Endodermal cell (in vitro differentiated cells): ENCODE measurements around the gene TRIM50. TPM values are rescaled to one million over a fixed set of nuclear protein-coding genes. Genes with fewer than 3 reads are reported as not detected.
A peak's percentile ranks its signal among the peaks of the same experiment; 100 is the strongest.
"Not testable (repeated sequence)": the region's sequence is repeated elsewhere in the genome, so short reads cannot be mapped to it uniquely, and the experiment has no call there.

ENCODE experiments used
- DNase-seq: peaks from one replicate; pipeline ENCODE4 v3.0.0-alpha.2; 2017
- H3K27ac ChIP-seq: 2 replicates; pipeline ENCODE4 v1.5.1; 2013; ENCODE audit warnings: mild to moderate bottlenecking, low read depth, low read length, moderate library complexity
- H3K27me3 ChIP-seq: 2 replicates; pipeline ENCODE4 v1.6.1; 2013; ENCODE audit warnings: mild to moderate bottlenecking, low read length, moderate library complexity; ENCODE audit not compliant: insufficient read depth, control insufficient read depth, poor library complexity, severe bottlenecking
- H3K36me3 ChIP-seq: 2 replicates; pipeline ENCODE4 v1.7.0; 2013; ENCODE audit warnings: mild to moderate bottlenecking, low read length, moderate library complexity; ENCODE audit not compliant: control insufficient read depth, insufficient read depth
- H3K4me1 ChIP-seq: one replicate; pipeline ENCODE4 v1.7.0; 2013; ENCODE audit warnings: low read length; ENCODE audit not compliant: control insufficient read depth, insufficient read depth
- H3K4me3 ChIP-seq: 2 replicates; pipeline ENCODE4 v1.5.1; 2013; ENCODE audit warnings: mild to moderate bottlenecking, low read length, moderate library complexity
- H3K9ac ChIP-seq: 2 replicates; pipeline ENCODE4 v1.6.1; 2013; ENCODE audit warnings: mild to moderate bottlenecking, low read length, moderate library complexity; ENCODE audit not compliant: poor library complexity, severe bottlenecking; ENCODE audit errors: extremely low read depth
- H3K9me3 ChIP-seq: 2 replicates; pipeline ENCODE4 v1.6.1; 2013; ENCODE audit warnings: mild to moderate bottlenecking, low read length, moderate library complexity; ENCODE audit not compliant: control insufficient read depth
- H3K27ac Mint-ChIP-seq: 2 replicates; pipeline ENCODE4 v1.8.0; 2020; ENCODE audit warnings: mixed read lengths
- H3K27me3 Mint-ChIP-seq: 2 replicates; pipeline ENCODE4 v1.8.0; 2021; ENCODE audit warnings: mild to moderate bottlenecking, mixed read lengths; ENCODE audit not compliant: insufficient read depth
- H3K36me3 Mint-ChIP-seq: 2 replicates; pipeline ENCODE4 v1.8.0; 2020; ENCODE audit warnings: low read depth, mixed read lengths
- H3K4me1 Mint-ChIP-seq: 2 replicates; pipeline ENCODE4 v1.8.0; 2020; ENCODE audit warnings: mixed read lengths
- H3K4me3 Mint-ChIP-seq: 2 replicates; pipeline ENCODE4 v1.8.0; 2020; ENCODE audit warnings: mild to moderate bottlenecking, moderate library complexity, mixed read lengths
- H3K9me3 Mint-ChIP-seq: 2 replicates; pipeline ENCODE4 v1.8.0; 2020; ENCODE audit warnings: mild to moderate bottlenecking, mixed read lengths
- CTCF ChIP-seq: fragments of 200-600 bp; sonication (generic); conservative IDR thresholded peaks from 2 replicates; pipeline ENCODE4 v1.5.0; 2021; ENCODE audit warnings: antibody characterized with exemption, mild to moderate bottlenecking
- WGBS, 2 experiments: methylation state at CpG; one replicate each; pipeline versions ENCODE4 v1.1.5 to v1.1.7; 2013; ENCODE audit warnings: missing lambda C conversion rate in 2 of 2, mixed read lengths in 1 of 2; ENCODE audit not compliant: insufficient coverage in 1 of 2, insufficient read length in 1 of 2; 5-methylcytosine and 5-hydroxymethylcytosine counted together
- total RNA-seq, 2 donors: library from RNA; stranded (reverse); fragmentation: NEBNext Ultra II Directional in 1 of 2; extraction: Animal tissue kit (Norgen Biotek cat#: 25700) in 1 of 2; gene quantifications; 2 replicates in 1 of 2; 3 replicates in 1 of 2; pipeline ENCODE4 v1.2.1, GENCODE V29; 2021

TRIM50 gene
- total RNA-seq, 2 donors from 2014 or later = 0.24 to 0.33 TPM

DNA sequence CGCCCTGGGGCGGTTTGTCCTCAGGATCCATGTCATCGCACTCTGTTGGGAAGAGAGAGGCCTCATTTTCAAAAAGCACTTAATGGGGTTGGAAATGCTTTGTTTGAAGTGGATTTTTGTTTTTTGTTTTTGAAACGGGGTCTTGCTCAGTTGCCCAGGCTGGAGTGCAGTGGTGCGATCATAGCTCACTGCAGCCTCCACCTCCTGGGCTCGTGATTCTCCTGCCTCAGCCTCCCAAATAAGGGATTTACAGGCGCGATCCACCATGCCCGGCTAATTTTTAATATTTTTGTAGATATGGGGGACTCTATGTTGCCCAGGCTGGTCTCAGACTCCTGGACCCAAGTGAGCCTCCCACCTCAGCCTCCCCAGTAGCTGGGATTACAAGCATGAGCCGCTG lies 814 bp upstream of the TRIM50 start:
- DNase-seq = no peak
- H3K4me1 Mint-ChIP-seq = no peaks in the 10 kb centered on the region
- no peaks in the 10 kb centered on the region for H3K36me3 ChIP-seq
- no peaks in the 10 kb centered on the region for H3K27me3 ChIP-seq
- no peaks in the 10 kb centered on the region for H3K9me3 Mint-ChIP-seq
- no peak overlapping the region for H3K9ac ChIP-seq
- H3K36me3 Mint-ChIP-seq = no peaks in the 10 kb centered on the region
- H3K4me3 ChIP-seq = no peak overlapping the region
- H3K27me3 Mint-ChIP-seq = no peaks in the 10 kb centered on the region
- TF ChIP-seq CTCF = no peak
- no peak overlapping the region for H3K4me3 Mint-ChIP-seq
- no peak overlapping the region for H3K27ac ChIP-seq
- 96 to 100% methylated on average over 5 to 8 of the region's 10 CpGs for WGBS, 2 experiments
- no peaks in the 10 kb centered on the region for H3K9me3 ChIP-seq
- H3K4me1 ChIP-seq = no peaks in the 10 kb centered on the region
- no peak overlapping the region for H3K27ac Mint-ChIP-seq

DNA sequence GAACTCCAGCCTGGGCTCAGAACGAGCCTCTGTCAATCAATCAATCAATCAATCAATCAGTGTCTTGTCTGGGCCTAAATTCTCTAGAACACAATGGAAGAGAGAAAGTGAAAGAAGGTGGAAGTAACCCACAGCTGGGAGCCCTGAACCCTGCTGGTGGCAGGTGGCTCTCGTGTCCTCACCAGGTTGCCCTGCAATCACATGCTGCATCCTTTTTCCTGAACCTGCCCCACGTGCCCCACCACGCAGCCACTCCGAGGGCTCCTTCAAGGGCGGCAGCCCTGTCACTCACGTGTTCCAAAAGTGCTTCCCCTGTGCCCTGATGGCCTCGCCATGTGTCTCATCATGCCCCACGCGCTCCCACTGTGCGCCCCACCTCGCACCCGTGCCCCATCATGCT lies 433 bp downstream of the TRIM50 start:
- not testable (repeated sequence) for H3K27ac ChIP-seq, H3K27me3 Mint-ChIP-seq, DNase-seq, H3K36me3 Mint-ChIP-seq, H3K27me3 ChIP-seq, H3K4me3 Mint-ChIP-seq, H3K4me1 ChIP-seq, H3K4me3 ChIP-seq, H3K4me1 Mint-ChIP-seq, H3K27ac Mint-ChIP-seq, H3K9me3 Mint-ChIP-seq, H3K9ac ChIP-seq, H3K9me3 ChIP-seq, H3K36me3 ChIP-seq
- 98% methylated on average over 10 of the region's 13 CpGs; no CpG with 5 or more reads in 1 of the 2 experiments for WGBS, 2 experiments

- not testable (repeated sequence) for H3K36me3 Mint-ChIP-seq, H3K4me3 Mint-ChIP-seq, H3K27me3 Mint-ChIP-seq
These were observed 2.5 kb downstream of the TRIM50 start for GRCh38 chr7:73325424-73325823.

DNA sequence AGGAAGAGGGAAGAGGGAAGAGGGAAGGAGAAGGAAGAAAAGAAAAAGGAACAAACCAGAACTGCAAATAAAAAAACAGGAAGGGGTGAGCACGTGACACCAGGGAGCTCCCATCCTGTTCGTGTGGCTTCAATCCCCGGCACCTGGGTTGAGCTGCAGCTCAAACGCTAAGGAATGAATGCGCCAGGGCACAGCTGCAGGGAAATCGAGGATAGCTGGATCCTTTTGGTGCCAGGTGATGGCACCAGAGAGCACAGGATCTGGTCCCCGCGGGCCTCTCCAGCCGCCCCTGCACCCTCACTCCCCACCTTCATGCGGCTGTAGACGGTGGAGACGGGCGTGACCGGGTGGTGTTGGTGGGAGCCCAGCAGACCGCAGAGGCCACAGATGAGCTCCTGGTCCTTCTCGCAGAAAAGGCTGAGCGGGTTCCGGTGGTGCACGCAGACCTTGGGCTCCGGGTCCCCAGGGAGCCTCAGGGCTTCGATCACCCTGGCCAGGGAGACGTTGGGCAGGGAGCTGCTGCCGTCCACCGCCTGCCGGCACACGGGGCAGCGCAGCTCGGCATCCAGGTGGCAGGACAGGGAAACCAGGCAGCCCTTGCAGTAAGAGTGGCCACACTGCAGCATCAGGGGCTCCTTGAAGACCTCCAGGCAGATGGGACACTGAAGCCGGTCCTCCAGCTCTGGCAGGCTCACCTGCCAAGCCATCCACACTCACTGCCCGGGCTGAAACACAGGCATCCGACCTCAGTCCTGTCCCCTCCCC lies 3.6 kb downstream of the TRIM50 start:
- H3K27me3 Mint-ChIP-seq, H3K36me3 ChIP-seq, H3K27me3 ChIP-seq, H3K9ac ChIP-seq, H3K9me3 Mint-ChIP-seq, H3K4me3 ChIP-seq, H3K9me3 ChIP-seq, H3K4me1 Mint-ChIP-seq, H3K4me1 ChIP-seq, H3K27ac ChIP-seq, H3K27ac Mint-ChIP-seq, H3K36me3 Mint-ChIP-seq: not testable (repeated sequence)
- DNase-seq = peak; percentile 92
- 51 to 52% methylated on average over 9 to 31 of the region's 31 CpGs for WGBS, 2 experiments
- peak overlapping the region; percentile 19 for H3K4me3 Mint-ChIP-seq
- TF ChIP-seq CTCF = peak; percentile 78

More at GRCh38 chr7:73325424-73325823, 2.5 kb downstream of the TRIM50 start:
- not testable (repeated sequence) for H3K27ac Mint-ChIP-seq, H3K27ac ChIP-seq, DNase-seq, H3K9me3 Mint-ChIP-seq, H3K4me3 ChIP-seq, H3K4me1 Mint-ChIP-seq, H3K4me1 ChIP-seq, H3K27me3 ChIP-seq, H3K36me3 ChIP-seq, H3K9me3 ChIP-seq, H3K9ac ChIP-seq
- 77 to 87% methylated on average over 3 to 6 of the region's 6 CpGs for WGBS, 2 experiments

DNA sequence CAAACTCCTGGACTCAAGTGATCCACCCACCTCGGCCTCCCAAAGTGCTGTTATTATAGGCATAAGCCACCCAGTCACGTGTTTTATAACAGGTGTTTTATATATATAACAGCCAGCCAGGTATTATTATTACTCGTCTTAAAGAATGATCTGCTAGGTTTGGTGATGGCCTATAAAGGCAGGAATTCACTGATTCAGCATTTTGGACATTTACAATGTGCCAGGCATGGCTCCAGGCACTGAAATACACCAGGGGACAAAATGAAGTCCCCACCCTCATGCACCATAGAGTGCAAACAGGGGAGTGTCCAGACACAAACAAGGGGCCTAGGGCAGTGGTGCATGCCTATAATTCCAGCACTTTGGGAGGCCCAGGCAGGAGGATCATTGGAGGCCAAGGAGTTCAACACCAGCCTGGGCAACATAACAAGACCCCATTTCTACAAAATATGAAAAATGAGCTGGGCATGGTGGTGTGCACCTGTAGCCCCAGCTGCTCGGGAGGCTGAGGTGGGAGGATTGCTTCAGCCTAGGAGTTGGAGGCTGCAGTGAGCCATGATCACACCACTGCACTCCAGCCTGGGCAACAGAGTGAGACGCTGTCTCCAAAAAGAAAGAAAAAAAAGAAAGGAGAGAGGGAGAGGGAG lies 4.3 kb downstream of the TRIM50 start:
- H3K9ac ChIP-seq, H3K36me3 ChIP-seq, H3K9me3 Mint-ChIP-seq, DNase-seq, H3K27ac ChIP-seq, H3K27ac Mint-ChIP-seq, H3K4me3 ChIP-seq, H3K36me3 Mint-ChIP-seq, H3K9me3 ChIP-seq, H3K4me1 ChIP-seq, H3K4me3 Mint-ChIP-seq, H3K27me3 ChIP-seq, H3K4me1 Mint-ChIP-seq, H3K27me3 Mint-ChIP-seq: not testable (repeated sequence)
- 93 to 97% methylated on average over 3 to 4 of the region's 5 CpGs for WGBS, 2 experiments
